Measurements from ENCODE around the gene IFNAR2.

IFNAR2 gene

GRCh38 chr21:33264561-33264960, 34.8 kb downstream of the IFNAR2 start:
- TF ChIP-seq CTCF (IDR thresholded peaks at IDR 0.05; ENCODE audit: extremely low read depth, missing control alignments) = no peak
- no peak for DNase-seq (ENCODE audit: low spot score)

GRCh38 chr21:33265664-33266049, 35.9 kb downstream of the IFNAR2 start:
- peak; percentile 71 for DNase-seq (ENCODE audit: low spot score)

GRCh38 chr21:33266050-33266788, 36.5 kb downstream of the IFNAR2 start, which contains the start of gene IL10RB:
IL10RB (plus strand) TSS chr21:33266367; CDS start chr21:33266466, 99 bp downstream.
- DNase-seq (ENCODE audit: low spot score) = peak; percentile 90

More at GRCh38 chr21:33265664-33266049, 35.9 kb downstream of the IFNAR2 start:
- no peak for TF ChIP-seq CTCF (IDR thresholded peaks at IDR 0.05; ENCODE audit: extremely low read depth, missing control alignments)

GRCh38 chr21:33266789-33267135, 37.0 kb downstream of the IFNAR2 start:
- no peak for TF ChIP-seq CTCF (IDR thresholded peaks at IDR 0.05; ENCODE audit: extremely low read depth, missing control alignments)
- DNase-seq (ENCODE audit: low spot score) = peak; percentile 54

More at GRCh38 chr21:33266050-33266788, 36.5 kb downstream of the IFNAR2 start, which contains the start of gene IL10RB:
- no peak for TF ChIP-seq CTCF (IDR thresholded peaks at IDR 0.05; ENCODE audit: extremely low read depth, missing control alignments)

GRCh38 chr21:33267250-33267649, 37.5 kb downstream of the IFNAR2 start:
- DNase-seq (ENCODE audit: low spot score) = no peak
- no peak for TF ChIP-seq CTCF (IDR thresholded peaks at IDR 0.05; ENCODE audit: extremely low read depth, missing control alignments)

GRCh38 chr21:33268393-33268736, 38.6 kb downstream of the IFNAR2 start:
- DNase-seq (ENCODE audit: low spot score) = no peak
- no peak for TF ChIP-seq CTCF (IDR thresholded peaks at IDR 0.05; ENCODE audit: extremely low read depth, missing control alignments)

- TF ChIP-seq CTCF (IDR thresholded peaks at IDR 0.05; ENCODE audit: extremely low read depth, missing control alignments) = peak; percentile 6
- DNase-seq (ENCODE audit: low spot score) = peak; percentile 70
Observed at GRCh38 chr21:33268737-33269441, 39.2 kb downstream of the IFNAR2 start.

Measured in GM20000 (cell line).